ENCODE data around the gene ENTREP1. TPM values are rescaled to one million over a fixed set of nuclear protein-coding genes. Genes with fewer than 3 reads are reported as not detected.

Gene ENTREP1
- total RNA-seq, 4 donors from 2014 or later = 88.1 to 127 (median 117) TPM

DNA sequence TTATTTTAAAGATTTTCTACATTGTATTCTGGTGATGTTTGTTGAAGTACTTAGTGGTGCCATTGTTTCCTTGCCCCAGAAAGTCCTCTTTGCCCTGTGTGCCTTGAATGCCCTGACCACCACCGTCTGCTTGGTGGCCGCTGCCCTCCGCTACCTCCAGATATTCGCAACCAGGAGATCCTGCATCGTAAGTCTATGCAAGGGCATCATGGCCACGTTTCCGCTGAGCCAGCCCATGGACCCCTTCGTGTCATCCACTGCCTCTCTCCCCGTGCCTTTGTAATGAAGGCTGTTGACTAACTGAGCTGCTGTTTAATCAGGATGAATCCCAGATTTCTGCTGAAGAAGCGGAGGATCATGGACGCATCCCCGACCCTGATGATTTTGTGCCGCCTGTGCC is 52.3 kb downstream of the ENTREP1 start:
- Histone ChIP-seq H3K27ac (peak overlapping the region in 2 of 3 donors; percentile 13 to 46), H3K27me3 (no peaks in the 10 kb centered on the region), H3K36me3 (peaks cover 5 to 20% of the 10 kb centered on the region in 2 donors), H3K9me3 (no peaks in the 10 kb centered on the region), H3K4me3 (replicated peaks in 1 of 3) (no peak overlapping the region), H3K4me1 (peaks cover 28 to 54% of the 10 kb centered on the region in 2 donors)
- intact Hi-C loops (cut with DNase I) = no loop called here
- TF ChIP-seq, protein P1, sequence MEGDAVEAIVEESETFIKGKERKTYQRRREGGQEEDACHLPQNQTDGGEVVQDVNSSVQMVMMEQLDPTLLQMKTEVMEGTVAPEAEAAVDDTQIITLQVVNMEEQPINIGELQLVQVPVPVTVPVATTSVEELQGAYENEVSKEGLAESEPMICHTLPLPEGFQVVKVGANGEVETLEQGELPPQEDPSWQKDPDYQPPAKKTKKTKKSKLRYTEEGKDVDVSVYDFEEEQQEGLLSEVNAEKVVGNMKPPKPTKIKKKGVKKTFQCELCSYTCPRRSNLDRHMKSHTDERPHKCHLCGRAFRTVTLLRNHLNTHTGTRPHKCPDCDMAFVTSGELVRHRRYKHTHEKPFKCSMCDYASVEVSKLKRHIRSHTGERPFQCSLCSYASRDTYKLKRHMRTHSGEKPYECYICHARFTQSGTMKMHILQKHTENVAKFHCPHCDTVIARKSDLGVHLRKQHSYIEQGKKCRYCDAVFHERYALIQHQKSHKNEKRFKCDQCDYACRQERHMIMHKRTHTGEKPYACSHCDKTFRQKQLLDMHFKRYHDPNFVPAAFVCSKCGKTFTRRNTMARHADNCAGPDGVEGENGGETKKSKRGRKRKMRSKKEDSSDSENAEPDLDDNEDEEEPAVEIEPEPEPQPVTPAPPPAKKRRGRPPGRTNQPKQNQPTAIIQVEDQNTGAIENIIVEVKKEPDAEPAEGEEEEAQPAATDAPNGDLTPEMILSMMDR (IDR thresholded peaks at IDR 0.05) = no peak
- no peak for TF ChIP-seq POLR2A (IDR thresholded peaks at IDR 0.05)
- 93% methylated on average over 13 of the region's 13 CpGs for WGBS, 2 donors
- DNase-seq = no peak

GRCh38 chr9:69377981-69378380 is 53.0 kb downstream of the ENTREP1 start:
- Histone ChIP-seq H3K4me3 (replicated peaks in 1 of 3) (no peak overlapping the region), H3K27ac (peak overlapping the region in 2 of 3 donors; percentile 13 to 46), H3K27me3 (no peaks in the 10 kb centered on the region), H3K9me3 (no peaks in the 10 kb centered on the region), H3K4me1 (peaks cover 28 to 54% of the 10 kb centered on the region in 2 donors), H3K36me3 (peaks cover 2 to 17% of the 10 kb centered on the region in 2 donors)
- DNase-seq = no peak
- 87 to 93% methylated on average over 2 of the region's 2 CpGs for WGBS, 2 donors
- TF ChIP-seq, protein P1 (IDR thresholded peaks at IDR 0.05) = no peak
- no peak for TF ChIP-seq POLR2A (IDR thresholded peaks at IDR 0.05)
- intact Hi-C loops (cut with DNase I) = no loop called here

- DNase-seq = no peak
- peak overlapping the region in 2 of 3 donors; percentile 8 to 58 for H3K27ac ChIP-seq
- WGBS, 2 donors = 79 to 87% methylated on average over 9 of the region's 9 CpGs
- peaks cover 13 to 25% of the 10 kb centered on the region in 2 donors for H3K36me3 ChIP-seq
- H3K4me1 ChIP-seq = peaks cover 28 to 54% of the 10 kb centered on the region in 2 donors
- no peaks in the 10 kb centered on the region for H3K9me3 ChIP-seq
- intact Hi-C loops (cut with DNase I) = no loop called here
- H3K27me3 ChIP-seq = no peaks in the 10 kb centered on the region
- TF ChIP-seq, protein P1 (IDR thresholded peaks at IDR 0.05) = no peak
- TF ChIP-seq POLR2A (IDR thresholded peaks at IDR 0.05) = no peak
- H3K4me3 ChIP-seq (replicated peaks in 1 of 3) = no peak overlapping the region
Observed at GRCh38 chr9:69379270-69379982, 54.4 kb downstream of the ENTREP1 start.

GRCh38 chr9:69380301-69380700 is 55.3 kb downstream of the ENTREP1 start:
- H3K27ac ChIP-seq = peak overlapping the region in 2 of 3 donors; percentile 15 to 25
- no peak overlapping the region for H3K4me3 ChIP-seq (replicated peaks in 1 of 3)
- H3K4me1 ChIP-seq = peaks cover 29 to 54% of the 10 kb centered on the region in 2 donors
- WGBS, 2 donors = 71 to 82% methylated on average over 6 of the region's 6 CpGs
- no peaks in the 10 kb centered on the region for H3K27me3 ChIP-seq
- intact Hi-C loops (cut with DNase I) = no loop called here
- DNase-seq = no peak
- TF ChIP-seq, protein P1 (IDR thresholded peaks at IDR 0.05) = no peak
- TF ChIP-seq POLR2A (IDR thresholded peaks at IDR 0.05) = no peak
- H3K36me3 ChIP-seq = peaks cover 13 to 25% of the 10 kb centered on the region in 2 donors
- no peaks in the 10 kb centered on the region for H3K9me3 ChIP-seq

DNA sequence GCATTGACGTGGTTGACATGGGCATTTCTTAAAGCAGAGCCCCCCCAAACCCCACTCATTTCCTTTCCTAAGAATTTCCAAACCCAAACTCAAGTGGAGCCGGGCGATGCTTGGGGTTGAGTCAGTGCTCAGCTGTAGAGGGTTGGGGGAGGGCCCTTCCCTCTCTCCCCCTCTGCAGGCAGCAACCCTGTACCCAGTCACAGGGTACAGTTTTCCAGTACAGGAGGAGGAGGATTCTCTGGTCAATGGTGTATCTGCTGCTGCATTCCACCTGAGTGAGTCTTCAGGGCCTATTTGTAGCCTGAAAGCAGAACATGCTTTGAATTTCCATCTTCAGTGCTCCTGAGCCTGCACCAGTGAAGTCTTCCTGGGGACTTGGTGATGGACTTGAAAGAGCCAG is 55.8 kb downstream of the ENTREP1 start:
- Histone ChIP-seq H3K36me3 (peaks cover 13 to 26% of the 10 kb centered on the region in 2 donors), H3K27ac (peak overlapping the region in 1 of 3 donors; percentile 15), H3K4me3 (replicated peaks in 1 of 3) (no peak overlapping the region), H3K9me3 (no peaks in the 10 kb centered on the region), H3K27me3 (no peaks in the 10 kb centered on the region), H3K4me1 (peaks cover 26 to 50% of the 10 kb centered on the region in 2 donors)
- no peak for TF ChIP-seq POLR2A (IDR thresholded peaks at IDR 0.05)
- TF ChIP-seq, protein P1 (IDR thresholded peaks at IDR 0.05) = no peak
- 93 to 97% methylated on average over 3 of the region's 3 CpGs for WGBS, 2 donors
- DNase-seq = no peak
- intact Hi-C loops (cut with DNase I) = no loop called here
